ENCODE data around the gene CNTROB. TPM values are rescaled to one million over a fixed set of nuclear protein-coding genes. Genes with fewer than 3 reads are reported as not detected.

Gene CNTROB
- 18.8 and 28.7 TPM in 2 replicates for total RNA-seq (2014; rRNA removed; shearing (Covaris generic))
- polyA plus RNA-seq (2015; cell fraction: cytosol; rRNA removed) = 17.0 and 21.5 TPM in 2 replicates
- 68.9 and 69.2 TPM in 2 replicates for polyA plus RNA-seq (2015; cell fraction: nucleus; rRNA removed)

DNA sequence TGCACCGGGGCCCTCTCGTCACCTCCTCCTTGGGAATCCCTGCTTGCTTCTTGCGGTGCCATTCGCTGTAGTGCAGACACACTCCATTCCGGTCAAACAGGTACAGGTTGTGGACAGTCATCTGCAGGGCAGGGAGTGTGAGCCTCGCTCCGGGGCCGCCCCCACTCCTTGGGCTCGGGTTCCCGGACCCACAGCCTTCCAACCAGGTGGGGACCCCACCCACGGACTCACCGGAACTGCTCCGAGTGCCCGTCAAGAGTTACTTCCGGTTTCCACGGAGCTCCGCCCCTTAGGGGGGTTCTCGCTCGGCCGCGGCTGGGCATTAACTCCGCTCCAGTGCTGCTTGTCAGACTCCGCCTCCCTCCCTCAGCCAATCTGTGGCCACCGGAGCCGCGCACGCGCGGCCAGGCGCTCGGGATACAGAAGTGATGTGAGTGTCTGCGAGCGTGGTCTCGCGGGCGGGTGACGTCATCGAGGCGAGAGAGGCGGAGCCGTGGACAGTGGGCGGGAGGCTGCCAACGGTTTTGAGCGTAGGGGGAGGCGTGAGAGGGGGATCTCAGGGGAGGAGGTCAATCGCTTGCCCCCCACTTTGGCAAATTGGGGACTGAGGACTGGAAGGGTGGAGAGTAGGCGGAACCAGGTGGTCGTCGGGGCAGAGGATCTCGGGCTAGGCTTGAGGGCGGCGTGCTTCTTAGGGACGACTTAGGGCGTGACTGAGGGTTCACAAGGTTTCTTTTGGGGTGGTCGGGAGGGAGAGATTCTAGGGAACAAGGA lies at the start of gene CNTROB, which contains the start of gene TRAPPC1:
Gene CNTROB, plus strand, starts transcription at position 498 of the 774 bp plus-strand sequence. CDS start 874 bp downstream, outside the sequence.
Gene TRAPPC1, minus strand, starts transcription at position 238 of the 774 bp plus-strand sequence. Its CDS starts 117 bp downstream, at position 121.
- peak; percentile 98 for DNase-seq (ENCODE audit: low read depth)

DNA sequence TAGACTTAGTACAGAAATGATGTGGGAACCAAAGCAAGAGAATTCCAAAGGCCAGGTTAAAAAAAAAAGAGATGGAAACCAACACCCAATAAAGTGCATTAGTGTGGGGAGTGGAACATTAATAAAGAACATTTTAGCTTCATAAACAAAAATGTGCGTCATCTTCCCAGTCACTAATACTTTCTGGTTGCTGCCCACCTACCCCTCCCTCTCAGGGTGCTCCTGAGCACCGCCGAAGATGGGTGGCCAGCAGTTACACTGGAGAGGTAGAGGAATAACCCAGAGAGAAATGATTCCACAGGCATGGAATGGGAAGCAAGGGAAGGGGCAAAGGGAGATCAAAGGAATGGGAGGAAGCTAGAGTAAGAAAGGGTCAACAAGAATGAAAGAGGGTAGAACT lies 49.4 kb upstream of the CNTROB start:
- no peak for DNase-seq (ENCODE audit: low read depth)

- peak; percentile 21 for DNase-seq (ENCODE audit: low read depth)
Observed at GRCh38 chr17:7883781-7884386, 48.1 kb upstream of the CNTROB start.

DNA sequence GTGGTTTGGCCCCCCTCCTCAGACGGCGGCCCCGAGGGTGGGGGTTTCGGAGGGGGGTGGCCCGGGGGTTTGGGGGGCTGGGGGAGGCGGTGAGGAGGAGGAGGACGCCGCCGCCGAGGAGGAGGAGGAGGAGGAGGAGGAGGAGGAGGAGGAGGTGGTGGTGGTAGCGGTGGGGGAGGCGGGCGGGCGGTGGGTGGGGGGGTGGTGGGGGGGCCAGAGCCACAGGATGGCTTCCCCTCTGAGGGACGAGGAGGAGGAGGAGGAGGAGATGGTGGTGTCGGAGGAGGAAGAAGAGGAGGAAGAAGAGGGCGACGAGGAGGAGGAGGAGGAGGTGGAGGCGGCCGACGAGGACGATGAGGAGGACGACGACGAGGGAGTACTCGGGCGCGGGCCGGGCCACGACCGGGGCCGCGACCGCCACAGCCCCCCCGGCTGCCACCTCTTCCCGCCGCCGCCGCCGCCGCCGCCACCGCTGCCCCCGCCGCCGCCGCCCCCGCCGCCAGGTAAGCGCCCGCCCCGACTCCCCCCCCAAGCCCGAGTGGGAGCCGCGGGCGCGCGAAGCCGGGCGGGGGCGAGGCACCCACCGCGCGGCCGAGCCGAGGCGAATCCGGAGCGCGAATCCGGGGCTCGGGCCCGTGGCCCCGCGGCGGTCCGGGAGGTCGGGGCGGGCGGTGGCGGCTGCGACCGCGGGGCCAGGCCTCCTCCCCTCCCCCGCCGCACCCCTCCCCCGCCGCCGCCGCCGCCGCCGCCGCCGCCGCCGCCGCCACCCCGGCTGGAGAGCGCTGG lies 47.2 kb upstream of the CNTROB start:
- DNase-seq (ENCODE audit: low read depth) = no peak

- DNase-seq (ENCODE audit: low read depth) = peak; percentile 51
Observed at GRCh38 chr17:7885367-7886226, 46.4 kb upstream of the CNTROB start.

DNA sequence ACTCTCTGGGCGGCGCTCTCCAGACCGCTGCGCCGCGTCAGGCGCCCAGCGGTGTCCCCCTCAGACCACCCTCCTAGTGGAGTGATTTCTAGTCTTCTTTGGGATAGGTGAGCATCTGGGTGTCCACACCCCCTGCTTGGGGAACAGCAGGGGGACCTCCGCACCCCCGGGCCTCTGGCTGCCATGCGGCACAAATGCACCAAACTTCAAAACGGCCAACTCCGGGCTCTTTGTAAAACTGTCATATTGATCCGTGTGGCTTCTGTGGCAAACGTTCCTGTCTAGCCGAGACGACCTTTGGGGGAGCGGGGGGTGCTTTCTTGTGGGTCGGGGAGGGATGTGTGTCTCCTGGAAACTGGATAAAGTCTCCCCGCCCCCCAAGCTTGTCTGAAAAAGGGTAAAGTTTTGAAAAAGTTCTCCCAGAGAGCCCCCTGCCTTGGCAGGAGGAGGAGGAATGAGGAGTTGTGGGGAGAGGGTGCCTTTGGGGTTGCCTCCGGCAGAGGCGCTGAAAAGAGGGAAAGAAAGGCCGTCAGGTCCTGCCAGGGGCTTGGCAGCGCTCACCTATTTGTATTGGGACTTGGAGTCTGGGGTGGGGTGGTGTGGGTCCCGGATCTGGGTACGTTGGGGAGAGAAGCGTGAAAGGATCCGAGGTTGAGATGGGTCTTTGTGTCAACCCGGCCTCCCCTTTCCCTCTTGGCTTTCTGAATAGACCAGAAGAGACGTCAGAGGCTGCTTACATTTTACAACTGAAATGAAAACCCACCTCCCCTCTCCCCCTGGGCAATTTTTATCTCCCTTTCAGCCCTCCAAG lies 45.6 kb upstream of the CNTROB start:
- DNase-seq (ENCODE audit: low read depth) = peak; percentile 30

- no peak for DNase-seq (ENCODE audit: low read depth)
Observed at GRCh38 chr17:7887038-7887481, 44.9 kb upstream of the CNTROB start.

GRCh38 chr17:7887482-7888183 lies 44.4 kb upstream of the CNTROB start:
- peak; percentile 98 for DNase-seq (ENCODE audit: low read depth)

DNA sequence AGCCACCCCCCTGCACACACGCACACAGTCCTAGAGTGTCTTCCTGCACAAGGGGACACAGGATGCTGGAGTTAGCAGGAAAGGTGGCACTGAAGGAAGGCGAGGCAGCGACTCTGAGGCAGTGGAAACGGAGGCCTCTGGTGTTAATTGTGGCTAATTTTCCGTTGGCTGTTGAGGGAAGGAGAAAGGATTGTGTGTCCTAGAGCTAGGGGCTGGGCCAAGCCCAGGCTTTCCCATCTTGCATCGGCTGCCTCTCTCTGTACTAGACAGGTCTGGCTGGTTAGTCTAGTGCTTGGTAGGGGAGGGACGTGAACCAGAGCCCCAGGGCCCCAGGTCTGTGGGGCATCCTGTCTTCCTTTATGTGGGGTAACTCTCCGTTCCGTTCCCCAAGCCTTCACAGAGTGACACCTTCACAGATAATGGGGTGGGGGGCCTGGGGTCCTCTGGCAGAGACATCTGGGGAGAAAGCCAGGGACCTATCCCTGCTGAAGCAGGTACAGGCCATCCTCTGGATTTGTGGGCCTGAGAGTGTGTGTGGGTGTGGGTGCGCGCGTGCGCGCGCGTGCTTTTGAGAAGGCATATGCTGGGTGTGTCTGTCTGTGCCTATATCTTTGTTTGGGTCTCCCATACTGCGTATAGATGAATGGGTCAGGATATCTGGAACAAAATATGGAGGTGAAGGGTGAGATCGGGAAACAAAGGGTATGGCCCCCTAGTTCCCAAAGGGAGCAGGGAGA lies 43.7 kb upstream of the CNTROB start, which contains the start of gene CHD3:
Gene CHD3, plus strand, starts transcription at position 606 of the 737 bp plus-strand sequence. CDS start 212 bp downstream, outside the sequence.
- DNase-seq (ENCODE audit: low read depth) = no peak

GRCh38 chr17:7889166-7889955 lies 42.6 kb upstream of the CNTROB start:
- DNase-seq (ENCODE audit: low read depth) = peak; percentile 78

DNA sequence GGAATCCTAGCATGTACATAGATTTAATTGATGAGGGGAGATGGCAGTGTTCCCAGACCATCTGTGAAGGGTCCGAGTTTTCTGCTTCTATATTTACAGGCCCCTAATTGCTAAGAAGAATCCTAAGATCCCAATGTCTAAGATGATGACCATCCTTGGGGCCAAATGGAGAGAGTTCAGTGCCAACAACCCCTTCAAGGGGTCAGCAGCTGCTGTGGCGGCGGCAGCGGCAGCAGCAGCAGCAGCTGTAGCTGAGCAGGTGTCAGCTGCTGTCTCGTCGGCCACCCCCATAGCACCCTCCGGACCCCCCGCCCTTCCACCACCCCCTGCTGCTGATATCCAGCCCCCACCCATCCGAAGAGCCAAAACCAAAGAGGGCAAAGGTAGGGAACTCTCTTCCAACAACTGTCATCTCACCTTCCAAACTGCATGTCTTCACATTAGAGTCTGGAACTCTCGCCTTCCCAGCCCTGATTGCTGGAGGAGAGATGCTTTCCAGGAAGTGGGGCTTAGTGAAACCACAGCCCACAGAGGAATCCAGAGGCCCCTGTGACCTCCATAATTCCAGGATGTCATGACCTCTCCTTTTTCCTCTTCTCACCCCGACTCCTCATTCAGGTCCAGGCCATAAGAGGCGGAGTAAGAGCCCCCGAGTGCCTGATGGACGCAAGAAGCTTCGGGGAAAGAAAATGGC lies 38.7 kb upstream of the CNTROB start:
- no peak for DNase-seq (ENCODE audit: low read depth)

GRCh38 chr17:7894226-7894625 lies 37.8 kb upstream of the CNTROB start:
- DNase-seq (ENCODE audit: low read depth) = no peak

GRCh38 chr17:7894866-7895265 lies 37.1 kb upstream of the CNTROB start:
- no peak for DNase-seq (ENCODE audit: low read depth)

DNA sequence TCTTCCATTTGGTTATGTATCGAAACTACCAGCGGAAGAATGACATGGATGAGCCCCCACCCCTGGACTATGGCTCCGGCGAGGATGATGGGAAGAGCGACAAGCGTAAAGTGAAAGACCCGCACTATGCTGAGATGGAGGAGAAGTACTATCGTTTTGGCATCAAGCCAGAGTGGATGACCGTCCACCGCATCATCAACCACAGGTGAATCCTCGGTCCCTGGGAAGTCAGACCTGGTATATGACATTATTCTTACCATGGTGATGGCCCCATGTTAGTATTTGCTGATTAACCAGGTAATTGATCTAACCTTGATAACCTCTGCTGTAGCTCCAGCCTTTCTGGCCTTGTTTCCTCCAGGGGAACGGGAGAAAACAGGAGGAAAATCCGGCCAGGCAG lies 34.9 kb upstream of the CNTROB start:
- DNase-seq (ENCODE audit: low read depth) = no peak

- DNase-seq (ENCODE audit: low read depth) = peak; percentile 40
Observed at GRCh38 chr17:7897773-7898172, 34.2 kb upstream of the CNTROB start.

- no peak for DNase-seq (ENCODE audit: low read depth)
Observed at GRCh38 chr17:7903154-7904103, 28.6 kb upstream of the CNTROB start.

Measured in HT1080 (cell line).